GM18873 (cell line): ENCODE data around the gene RCCD1.

Experiments
- ATAC-seq: cut with Tn5 transposase; IDR thresholded peaks from one replicate; pipeline ENCODE4 v1.9.1; 2021; ENCODE audit warnings: mild to moderate bottlenecking, moderate library complexity, moderate number of reproducible peaks; ENCODE audit not compliant: unreplicated experiment, low FRiP score

The RCCD1 gene

GRCh38 chr15:91001209-91001608, 46.5 kb downstream of the RCCD1 start:
- no peak for ATAC-seq

GRCh38 chr15:91007266-91007665, 52.6 kb downstream of the RCCD1 start:
- no peak for ATAC-seq
